Measurements from ENCODE around the gene ANKHD1.

GRCh38 chr5:140502834-140503233, 101.2 kb downstream of the ANKHD1 start:
- TF ChIP-seq BHLHE40 (IDR thresholded peaks at IDR 0.05; ENCODE audit: borderline replicate concordance) (no peak), TARDBP (IDR thresholded peaks at IDR 0.05) (no peak), FOXA1 (IDR thresholded peaks at IDR 0.05) (no peak), CTBP1 (IDR thresholded peaks at IDR 0.05; ENCODE audit: borderline replicate concordance) (no peak), L3MBTL2 (conservative IDR thresholded peaks at IDR 0.05) (no peak), NFRKB (IDR thresholded peaks at IDR 0.05) (no peak), LEF1 (IDR thresholded peaks at IDR 0.05; ENCODE audit: borderline replicate concordance) (no peak), FOXM1 (IDR thresholded peaks at IDR 0.05; ENCODE audit: borderline replicate concordance) (no peak), FOXK2 (IDR thresholded peaks at IDR 0.05) (no peak), SP1 (IDR thresholded peaks at IDR 0.05) (no peak), PKNOX1 (IDR thresholded peaks at IDR 0.05) (no peak), HDGF (IDR thresholded peaks at IDR 0.05; ENCODE audit: borderline replicate concordance) (no peak)
